HepG2 (cell line): ENCODE results near the gene DLL3. TPM values are rescaled to one million over a fixed set of nuclear protein-coding genes. Genes with fewer than 3 reads are reported as not detected.

ENCODE experiments used
- AGO2 ChIP-seq: fragments of 200-400 bp; formaldehyde crosslinking; optimal IDR thresholded peaks from 2 replicates; pipeline ENCODE3; 2017; ENCODE audit warnings: mild to moderate bottlenecking, low read depth, low read length, moderate library complexity
- BHLHE40 ChIP-seq: IDR thresholded peaks from 2 replicates; pipeline ENCODE4 v1.6.1; 2011; ENCODE audit warnings: low read length, improper control_type of control experiment
- CBX1 ChIP-seq: IDR thresholded peaks from one replicate; pipeline ENCODE4 v1.6.1; 2016; ENCODE audit warnings: antibody characterized with exemption, low read depth
- HOXA7 ChIP-seq: sonication (generic); formaldehyde crosslinking; IDR thresholded peaks from 2 replicates; pipeline ENCODE4 v1.8.1; 2022; ENCODE audit warnings: mild to moderate bottlenecking, missing genetic modification reagents, moderate library complexity
- TRIM24 ChIP-seq: sonication (generic); formaldehyde crosslinking; IDR thresholded peaks from 2 replicates; pipeline ENCODE4 v1.8.0; 2022; ENCODE audit warnings: mild to moderate bottlenecking, missing genetic modification reagents
- U2AF1 ChIP-seq: fragments of 200-400 bp; formaldehyde crosslinking; optimal IDR thresholded peaks from 2 replicates; pipeline ENCODE3; 2017; ENCODE audit warnings: mild to moderate bottlenecking, low read depth, low read length
- U2AF2 ChIP-seq: fragments of 200-400 bp; formaldehyde crosslinking; IDR thresholded peaks from 2 replicates; pipeline ENCODE4 v1.6.1; 2017; ENCODE audit warnings: low read depth, mild to moderate bottlenecking, low read length
- ZFAT ChIP-seq: sonication (generic); formaldehyde crosslinking; conservative IDR thresholded peaks from 2 replicates; pipeline ENCODE4 v1.8.1; 2023; ENCODE audit warnings: missing genetic modification reagents, inconsistent platforms
- ZKSCAN1 ChIP-seq: fragments of 150-350 bp; IDR thresholded peaks from 2 replicates; pipeline ENCODE4 v1.6.1; 2014; ENCODE audit warnings: low read length
- ZNF264 ChIP-seq: sonication (generic); formaldehyde crosslinking; IDR thresholded peaks from 2 replicates; pipeline ENCODE4 v1.4.0; 2020; ENCODE audit warnings: missing genetic modification reagents
- ZNF607 ChIP-seq: sonication (generic); formaldehyde crosslinking; IDR thresholded peaks from 2 replicates; pipeline ENCODE4 v1.5.1; 2020; ENCODE audit warnings: missing genetic modification reagents, mild to moderate bottlenecking, borderline replicate concordance
- ZNF709 ChIP-seq: sonication (generic); formaldehyde crosslinking; IDR thresholded peaks from 2 replicates; pipeline ENCODE4 v1.5.0; 2020; ENCODE audit warnings: mild to moderate bottlenecking, missing genetic modification reagents
- polyA plus RNA-seq, 8 experiments: library from polyadenylated mRNA; depleted of rRNA in 3 of 8; stranded (reverse) in 7 of 8; unstranded in 1 of 8; fragments of >200 nt; fragmentation: Illumina TruSeq in 4 of 8; extraction: Trizol in 4 of 8; gene quantifications; 2 replicates each; pipeline versions ENCODE4 v1.2.1 to v1.2.3, GENCODE V29; 2011 to 2016; ENCODE audit warnings: low read depth in 4 of 8, missing spikeins in 1 of 8, mixed read lengths in 1 of 8; ENCODE audit not compliant: insufficient read depth in 1 of 8
- total RNA-seq, 5 experiments: library from RNA; depleted of rRNA; stranded (reverse); fragments of >200 nt; fragmentation: Illumina TruSeq; extraction: Trizol; gene quantifications; 2 replicates each; pipeline ENCODE4 v1.2.3, GENCODE V29; 2016; ENCODE audit warnings: low read depth in 1 of 5
- TF ChIP-seq, protein P1 (sequence below): sonication (generic); formaldehyde crosslinking; IDR thresholded peaks from 2 replicates; pipeline ENCODE4 v1.9.0; 2021; ENCODE audit warnings: missing genetic modification reagents, borderline replicate concordance
- TF ChIP-seq, protein P2 (sequence below): sonication (generic); formaldehyde crosslinking; IDR thresholded peaks from 2 replicates; pipeline ENCODE4 v1.4.0; 2020; ENCODE audit warnings: missing genetic modification reagents
- TF ChIP-seq, protein P3 (sequence below): sonication (generic); formaldehyde crosslinking; IDR thresholded peaks from 2 replicates; pipeline ENCODE4 v1.5.0; 2020; ENCODE audit warnings: mild to moderate bottlenecking, missing genetic modification reagents
- TF ChIP-seq, protein P4 (sequence below): sonication (generic); formaldehyde crosslinking; conservative IDR thresholded peaks from 2 replicates; pipeline ENCODE4 v1.8.0; 2022; ENCODE audit warnings: mild to moderate bottlenecking, moderate library complexity, missing genetic modification reagents
- TF ChIP-seq, protein P5 (sequence below): sonication (generic); formaldehyde crosslinking; IDR thresholded peaks from 2 replicates; pipeline ENCODE4 v1.8.0; 2022; ENCODE audit warnings: missing genetic modification reagents, mild to moderate bottlenecking, borderline replicate concordance
- TF ChIP-seq, protein P6 (sequence below): sonication (generic); formaldehyde crosslinking; IDR thresholded peaks from 2 replicates; pipeline ENCODE4 v1.4.0; 2020; ENCODE audit warnings: missing genetic modification reagents
- TF ChIP-seq, protein P7 (sequence below): sonication (generic); formaldehyde crosslinking; IDR thresholded peaks from 2 replicates; pipeline ENCODE4 v1.4.0; 2020; ENCODE audit warnings: missing genetic modification reagents

The DLL3 gene
- total and polyA plus RNA-seq, 2 of the 13 experiments (the other 11 are each of a cell fraction or from before 2014, with no cell fraction given): 0.35 to 0.55 TPM

DNA sequence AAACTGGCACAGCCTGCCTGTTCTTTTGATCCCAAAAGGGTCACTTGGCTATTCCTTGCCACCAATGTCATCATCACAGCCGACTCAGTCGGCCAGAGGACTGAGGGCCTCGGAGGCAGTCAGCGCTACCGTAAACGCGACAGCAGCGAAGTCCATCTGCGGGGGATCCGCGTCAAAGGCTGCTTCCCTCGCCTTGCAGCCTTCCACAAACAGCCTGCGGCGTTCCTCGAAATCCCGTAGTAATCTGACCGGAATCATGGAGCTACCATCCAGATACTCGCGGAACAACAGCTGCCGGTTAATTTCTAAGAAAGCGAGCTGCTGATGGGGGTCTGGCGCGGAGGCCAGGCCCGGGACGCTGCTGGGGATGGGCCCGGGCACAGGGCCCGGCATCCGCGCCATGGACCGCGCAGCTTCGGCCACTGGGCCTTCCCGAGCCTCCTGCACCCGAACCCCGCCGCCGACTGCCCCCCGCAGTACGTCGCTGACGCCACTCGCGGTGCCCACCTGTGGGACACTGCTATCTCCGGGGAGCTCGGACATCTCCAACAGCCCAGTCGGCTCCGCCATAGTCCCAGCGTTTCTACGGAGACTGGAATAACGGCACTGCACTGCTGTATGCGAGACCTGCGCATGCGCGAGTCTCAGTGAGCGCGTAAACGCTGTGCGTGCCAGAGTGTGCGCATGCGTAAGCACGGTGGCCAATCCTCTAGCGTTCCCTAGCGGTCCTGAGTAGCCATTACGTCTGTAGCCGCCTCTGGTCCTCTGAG lies 33.7 kb downstream of the DLL3 start, which contains the start of gene EID2B (continued):
- TF ChIP-seq, protein P1, sequence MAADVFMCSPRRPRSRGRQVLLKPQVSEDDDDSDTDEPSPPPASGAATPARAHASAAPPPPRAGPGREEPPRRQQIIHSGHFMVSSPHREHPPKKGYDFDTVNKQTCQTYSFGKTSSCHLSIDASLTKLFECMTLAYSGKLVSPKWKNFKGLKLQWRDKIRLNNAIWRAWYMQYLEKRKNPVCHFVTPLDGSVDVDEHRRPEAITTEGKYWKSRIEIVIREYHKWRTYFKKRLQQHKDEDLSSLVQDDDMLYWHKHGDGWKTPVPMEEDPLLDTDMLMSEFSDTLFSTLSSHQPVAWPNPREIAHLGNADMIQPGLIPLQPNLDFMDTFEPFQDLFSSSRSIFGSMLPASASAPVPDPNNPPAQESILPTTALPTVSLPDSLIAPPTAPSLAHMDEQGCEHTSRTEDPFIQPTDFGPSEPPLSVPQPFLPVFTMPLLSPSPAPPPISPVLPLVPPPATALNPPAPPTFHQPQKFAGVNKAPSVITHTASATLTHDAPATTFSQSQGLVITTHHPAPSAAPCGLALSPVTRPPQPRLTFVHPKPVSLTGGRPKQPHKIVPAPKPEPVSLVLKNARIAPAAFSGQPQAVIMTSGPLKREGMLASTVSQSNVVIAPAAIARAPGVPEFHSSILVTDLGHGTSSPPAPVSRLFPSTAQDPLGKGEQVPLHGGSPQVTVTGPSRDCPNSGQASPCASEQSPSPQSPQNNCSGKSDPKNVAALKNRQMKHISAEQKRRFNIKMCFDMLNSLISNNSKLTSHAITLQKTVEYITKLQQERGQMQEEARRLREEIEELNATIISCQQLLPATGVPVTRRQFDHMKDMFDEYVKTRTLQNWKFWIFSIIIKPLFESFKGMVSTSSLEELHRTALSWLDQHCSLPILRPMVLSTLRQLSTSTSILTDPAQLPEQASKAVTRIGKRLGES (CRISPR knock-in tag): no peak
- TF ChIP-seq U2AF2 (no peak), CBX1 (peak; percentile 88), ZKSCAN1 (no peak), U2AF1 (no peak), TRIM24 (CRISPR knock-in tag) (no peak), AGO2 (peak; percentile 58), ZNF709 (CRISPR knock-in tag) (no peak), ZNF264 (no peak), ZNF607 (CRISPR knock-in tag) (peak; percentile 54; the same call in 1 of the 2 replicates), HOXA7 (no peak), BHLHE40 (peak; percentile 63), ZFAT (CRISPR knock-in tag) (no peak)
- TF ChIP-seq, protein P2, sequence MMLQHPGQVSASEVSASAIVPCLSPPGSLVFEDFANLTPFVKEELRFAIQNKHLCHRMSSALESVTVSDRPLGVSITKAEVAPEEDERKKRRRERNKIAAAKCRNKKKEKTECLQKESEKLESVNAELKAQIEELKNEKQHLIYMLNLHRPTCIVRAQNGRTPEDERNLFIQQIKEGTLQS (CRISPR knock-in tag): peak; percentile 46; the same call in 1 of the 2 replicates
- TF ChIP-seq, protein P3, sequence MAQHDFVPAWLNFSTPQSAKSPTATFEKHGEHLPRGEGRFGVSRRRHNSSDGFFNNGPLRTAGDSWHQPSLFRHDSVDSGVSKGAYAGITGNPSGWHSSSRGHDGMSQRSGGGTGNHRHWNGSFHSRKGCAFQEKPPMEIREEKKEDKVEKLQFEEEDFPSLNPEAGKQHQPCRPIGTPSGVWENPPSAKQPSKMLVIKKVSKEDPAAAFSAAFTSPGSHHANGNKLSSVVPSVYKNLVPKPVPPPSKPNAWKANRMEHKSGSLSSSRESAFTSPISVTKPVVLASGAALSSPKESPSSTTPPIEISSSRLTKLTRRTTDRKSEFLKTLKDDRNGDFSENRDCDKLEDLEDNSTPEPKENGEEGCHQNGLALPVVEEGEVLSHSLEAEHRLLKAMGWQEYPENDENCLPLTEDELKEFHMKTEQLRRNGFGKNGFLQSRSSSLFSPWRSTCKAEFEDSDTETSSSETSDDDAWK: no peak
- TF ChIP-seq, protein P4, sequence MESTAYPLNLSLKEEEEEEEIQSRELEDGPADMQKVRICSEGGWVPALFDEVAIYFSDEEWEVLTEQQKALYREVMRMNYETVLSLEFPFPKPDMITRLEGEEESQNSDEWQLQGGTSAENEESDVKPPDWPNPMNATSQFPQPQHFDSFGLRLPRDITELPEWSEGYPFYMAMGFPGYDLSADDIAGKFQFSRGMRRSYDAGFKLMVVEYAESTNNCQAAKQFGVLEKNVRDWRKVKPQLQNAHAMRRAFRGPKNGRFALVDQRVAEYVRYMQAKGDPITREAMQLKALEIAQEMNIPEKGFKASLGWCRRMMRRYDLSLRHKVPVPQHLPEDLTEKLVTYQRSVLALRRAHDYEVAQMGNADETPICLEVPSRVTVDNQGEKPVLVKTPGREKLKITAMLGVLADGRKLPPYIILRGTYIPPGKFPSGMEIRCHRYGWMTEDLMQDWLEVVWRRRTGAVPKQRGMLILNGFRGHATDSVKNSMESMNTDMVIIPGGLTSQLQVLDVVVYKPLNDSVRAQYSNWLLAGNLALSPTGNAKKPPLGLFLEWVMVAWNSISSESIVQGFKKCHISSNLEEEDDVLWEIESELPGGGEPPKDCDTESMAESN (CRISPR knock-in tag): 0 out of 2 replicates have a peak, but pooled peaks have one; percentile 66
- TF ChIP-seq, protein P5, sequence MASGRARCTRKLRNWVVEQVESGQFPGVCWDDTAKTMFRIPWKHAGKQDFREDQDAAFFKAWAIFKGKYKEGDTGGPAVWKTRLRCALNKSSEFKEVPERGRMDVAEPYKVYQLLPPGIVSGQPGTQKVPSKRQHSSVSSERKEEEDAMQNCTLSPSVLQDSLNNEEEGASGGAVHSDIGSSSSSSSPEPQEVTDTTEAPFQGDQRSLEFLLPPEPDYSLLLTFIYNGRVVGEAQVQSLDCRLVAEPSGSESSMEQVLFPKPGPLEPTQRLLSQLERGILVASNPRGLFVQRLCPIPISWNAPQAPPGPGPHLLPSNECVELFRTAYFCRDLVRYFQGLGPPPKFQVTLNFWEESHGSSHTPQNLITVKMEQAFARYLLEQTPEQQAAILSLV (CRISPR knock-in tag): peak; percentile 81; the same call in 1 of the 2 replicates
- TF ChIP-seq, protein P6, sequence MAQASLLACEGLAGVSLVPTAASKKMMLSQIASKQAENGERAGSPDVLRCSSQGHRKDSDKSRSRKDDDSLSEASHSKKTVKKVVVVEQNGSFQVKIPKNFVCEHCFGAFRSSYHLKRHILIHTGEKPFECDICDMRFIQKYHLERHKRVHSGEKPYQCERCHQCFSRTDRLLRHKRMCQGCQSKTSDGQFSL (CRISPR knock-in tag): no peak
- TF ChIP-seq, protein P7, sequence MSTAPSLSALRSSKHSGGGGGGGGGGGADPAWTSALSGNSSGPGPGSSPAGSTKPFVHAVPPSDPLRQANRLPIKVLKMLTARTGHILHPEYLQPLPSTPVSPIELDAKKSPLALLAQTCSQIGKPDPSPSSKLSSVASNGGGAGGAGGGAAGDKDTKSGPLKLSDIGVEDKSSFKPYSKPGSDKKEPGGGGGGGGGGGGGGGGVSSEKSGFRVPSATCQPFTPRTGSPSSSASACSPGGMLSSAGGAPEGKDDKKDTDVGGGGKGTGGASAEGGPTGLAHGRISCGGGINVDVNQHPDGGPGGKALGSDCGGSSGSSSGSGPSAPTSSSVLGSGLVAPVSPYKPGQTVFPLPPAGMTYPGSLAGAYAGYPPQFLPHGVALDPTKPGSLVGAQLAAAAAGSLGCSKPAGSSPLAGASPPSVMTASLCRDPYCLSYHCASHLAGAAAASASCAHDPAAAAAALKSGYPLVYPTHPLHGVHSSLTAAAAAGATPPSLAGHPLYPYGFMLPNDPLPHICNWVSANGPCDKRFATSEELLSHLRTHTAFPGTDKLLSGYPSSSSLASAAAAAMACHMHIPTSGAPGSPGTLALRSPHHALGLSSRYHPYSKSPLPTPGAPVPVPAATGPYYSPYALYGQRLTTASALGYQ: no peak
